Endothelial cell of umbilical vein (primary cell): ENCODE data around the gene TRAPPC10. TPM values are rescaled to one million over a fixed set of nuclear protein-coding genes. Genes with fewer than 3 reads are reported as not detected.

Experiments used
- BruUV-seq: library from RNA; stranded (reverse); fragments of 400-500 nt; replicated peaks from 2 replicates; lab custom pipeline; 2021; lab: Mats Ljungman, UMichigan
- CTCF ChIA-PET: fragments of 300-600, 350-600 bp; sonication (Branson Sonifier 250); formaldehyde crosslinking; loops from one replicate; lab custom pipeline; 2021; ENCODE audit warnings: antibody characterized with exemption, inconsistent platforms; lab: Charles Lee
- POLR2A ChIA-PET: fragments of 300-600, 350-600 bp; sonication (Branson Sonifier 250); formaldehyde crosslinking; loops from one replicate; lab custom pipeline; 2021; ENCODE audit warnings: antibody characterized with exemption, inconsistent platforms; lab: Charles Lee
- DNase-seq: peaks from one replicate; pipeline ENCODE4 v3.0.0-alpha.2; 2011; ENCODE audit warnings: low read depth, low spot score
- FAIRE-seq: peaks from 2 replicates; lab custom pipeline; 2011; peaks lifted over from hg19 to GRCh38; lab: Jason Lieb, UNC
- H2AFZ ChIP-seq: 2 replicates; pipeline ENCODE4 v1.6.0; 2012; ENCODE audit warnings: low read depth, low read length, control low read depth, inconsistent platforms
- H3K27ac ChIP-seq: 2 replicates; pipeline ENCODE4 v1.5.1; 2011; ENCODE audit warnings: low read depth, mild to moderate bottlenecking, control low read depth, low read length, moderate library complexity; ENCODE audit not compliant: insufficient read depth
- H3K27me3 ChIP-seq, 2 experiments: 2 replicates each; pipeline versions ENCODE4 v1.6.0 to v1.6.1; 2011; ENCODE audit warnings: low read length in 2 of 2, mixed read lengths in 1 of 2; ENCODE audit not compliant: control insufficient read depth in 2 of 2, insufficient read depth in 2 of 2
- H3K36me3 ChIP-seq, 2 experiments: 2 replicates in 1 of 2; 3 replicates in 1 of 2; pipeline ENCODE4 v1.5.1; 2011; ENCODE audit warnings: low read length in 2 of 2, mild to moderate bottlenecking in 1 of 2, moderate library complexity in 1 of 2; ENCODE audit not compliant: control insufficient read depth in 2 of 2, insufficient read depth in 2 of 2; ENCODE audit errors: extremely low read depth in 1 of 2
- H3K4me1 ChIP-seq: 3 replicates; pipeline ENCODE4 v1.5.1; 2011; ENCODE audit warnings: mild to moderate bottlenecking, low read length; ENCODE audit not compliant: control insufficient read depth, insufficient read depth; ENCODE audit errors: extremely low read depth
- H3K4me2 ChIP-seq: 2 replicates; pipeline ENCODE4 v1.6.1; 2011; ENCODE audit warnings: low read length, control low read depth, mixed read lengths; ENCODE audit not compliant: insufficient read depth
- H3K4me3 ChIP-seq, 3 experiments: fragments of 200-600 bp in 1 of 3; sonication (generic), shearing (Covaris generic) in 1 of 3; replicated peaks in 1 of 3; 2 replicates each; pipeline ENCODE4 v1.5.1; 2011 to 2016; ENCODE audit warnings: control low read depth in 3 of 3, low read length in 3 of 3, mild to moderate bottlenecking in 2 of 3, inconsistent platforms in 1 of 3, low read depth in 1 of 3, moderate library complexity in 1 of 3; ENCODE audit not compliant: insufficient read depth in 1 of 3
- H3K79me2 ChIP-seq: 2 replicates; pipeline ENCODE4 v1.6.0; 2012; ENCODE audit warnings: low read length, inconsistent platforms; ENCODE audit not compliant: control insufficient read depth, insufficient read depth
- H3K9ac ChIP-seq: replicated peaks from 2 replicates; pipeline ENCODE3; 2011; ENCODE audit warnings: low read length, control low read depth; ENCODE audit not compliant: insufficient read depth; ENCODE audit errors: extremely low read depth
- H3K9me1 ChIP-seq: replicated peaks from 3 replicates; pipeline ENCODE4 v1.6.0; 2011; ENCODE audit warnings: mild to moderate bottlenecking, low read length; ENCODE audit not compliant: control insufficient read depth, insufficient read depth; ENCODE audit errors: extremely low read depth
- H3K9me3 ChIP-seq: replicated peaks from 2 replicates; pipeline ENCODE4 v1.5.1; 2012; ENCODE audit warnings: low read length, inconsistent platforms; ENCODE audit not compliant: control insufficient read depth, insufficient read depth
- H4K20me1 ChIP-seq: replicated peaks from 2 replicates; pipeline ENCODE3; 2011; ENCODE audit warnings: mild to moderate bottlenecking, low read length; ENCODE audit not compliant: control insufficient read depth, insufficient read depth; ENCODE audit errors: extremely low read depth
- EZH2 ChIP-seq: IDR thresholded peaks from 2 replicates; pipeline ENCODE4 v1.6.1; 2012; ENCODE audit warnings: borderline replicate concordance, low read depth, mild to moderate bottlenecking, moderate library complexity, low read length, inconsistent platforms; ENCODE audit not compliant: severe bottlenecking
- FOS ChIP-seq: IDR thresholded peaks from 2 replicates; pipeline ENCODE4 v1.6.1; 2011; ENCODE audit warnings: mild to moderate bottlenecking, low read length, moderate library complexity, borderline replicate concordance; ENCODE audit not compliant: insufficient read depth
- GATA2 ChIP-seq: IDR thresholded peaks from 2 replicates; pipeline ENCODE4 v1.7.0; 2011; ENCODE audit warnings: low read depth, mild to moderate bottlenecking, moderate library complexity, mixed read lengths, low read length; ENCODE audit not compliant: insufficient read length, insufficient read depth
- JUN ChIP-seq: IDR thresholded peaks from 2 replicates; pipeline ENCODE4 v1.6.1; 2011; ENCODE audit warnings: borderline replicate concordance, low read depth; ENCODE audit not compliant: insufficient read length, insufficient read depth
- MYC ChIP-seq: IDR thresholded peaks from one replicate; pipeline ENCODE4 v1.6.1; 2011; ENCODE audit warnings: mild to moderate bottlenecking, low read depth, low read length
- POLR2A ChIP-seq: IDR thresholded peaks from 2 replicates; pipeline ENCODE4 v1.6.1; 2012; ENCODE audit warnings: low read depth, mild to moderate bottlenecking, control low read depth, low read length
- POLR2AphosphoS5 ChIP-seq: IDR thresholded peaks from 2 replicates; pipeline ENCODE4 v1.6.1; 2012; ENCODE audit warnings: low read depth, mild to moderate bottlenecking, control low read depth, low read length, moderate library complexity; ENCODE audit not compliant: insufficient read depth
- dilution Hi-C: fragments of 300-500 bp; cut with MboI; formaldehyde crosslinking; loops from one replicate; pipeline ENCODE4 v1.15.0; 2019; ENCODE audit warnings: low sequenced_read_pairs; ENCODE audit not compliant: extremely low pct_ligation_motif_present
- intact Hi-C: fragments of 100-400 bp; cut with micrococcal nuclease; formaldehyde crosslinking; loops from one replicate; pipeline ENCODE4 v1.10.0; 2022
- polyA plus RNA-seq, 4 experiments: library from polyadenylated mRNA; depleted of rRNA in 3 of 4; stranded (reverse) in 3 of 4; unstranded in 1 of 4; fragments of >200 nt; gene quantifications; 2 replicates each; pipeline versions ENCODE4 v1.2.1 to v1.2.3, GENCODE V29; 2011 to 2012; ENCODE audit warnings: missing spikeins in 1 of 4
- total RNA-seq: library from RNA; stranded (reverse); gene quantifications from 2 replicates; pipeline ENCODE4 v1.2.3, GENCODE V29; 2021
- TF ChIP-seq, protein P1 (sequence below): IDR thresholded peaks from 2 replicates; pipeline ENCODE4 v1.6.1; 2011; ENCODE audit not compliant: insufficient read depth, insufficient read length
- TF ChIP-seq, protein P2 (sequence below), 2 donors: IDR thresholded peaks; 1 replicate in 1 of 2; 2 replicates in 1 of 2; pipeline ENCODE4 v1.5.1; 2011; ENCODE audit warnings: low read length in 2 of 2, mild to moderate bottlenecking in 2 of 2, moderate library complexity in 2 of 2, control low read depth in 1 of 2, inconsistent platforms in 1 of 2, low read depth in 1 of 2; ENCODE audit not compliant: insufficient read depth in 1 of 2; ENCODE audit errors: extremely low read depth in 1 of 2

TRAPPC10 gene
- total and polyA plus RNA-seq, 2 donors (not counting 3 experiments of a cell fraction or from before 2014, with no cell fraction given): 21.5 to 33.6 TPM

DNA sequence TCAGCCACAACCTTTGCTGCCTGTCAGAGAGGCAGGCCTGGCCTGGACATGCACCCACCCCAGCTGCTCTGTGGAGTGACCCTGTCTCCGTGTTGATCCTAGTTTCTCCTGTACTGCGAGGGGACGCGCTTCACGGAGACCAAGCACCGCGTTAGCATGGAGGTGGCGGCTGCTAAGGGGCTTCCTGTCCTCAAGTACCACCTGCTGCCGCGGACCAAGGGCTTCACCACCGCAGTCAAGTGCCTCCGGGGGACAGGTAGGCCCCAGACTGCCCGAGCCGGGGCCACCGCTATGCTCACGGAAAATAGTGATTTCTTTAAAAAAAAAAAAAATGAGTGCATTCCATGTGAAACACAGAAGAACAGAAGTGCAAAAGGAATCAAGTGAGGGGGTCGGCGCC lies 41.6 kb upstream of the TRAPPC10 start:
- ChIA-PET POLR2A (no interaction called here), CTCF (no interaction called here)
- no peak overlapping the region for H3K27ac ChIP-seq
- FAIRE-seq (no peak), DNase-seq (no peak)
- no peak overlapping the region for H3K4me2 ChIP-seq
- H3K9ac ChIP-seq: no peak overlapping the region
- no TSS peak for BruUV-seq
- H3K36me3 ChIP-seq: peaks cover 7 to 35% of the 10 kb centered on the region in 2 experiments
- H3K79me2 ChIP-seq: no peaks in the 10 kb centered on the region
- no peaks in the 10 kb centered on the region for H3K4me1 ChIP-seq
- H3K9me3 ChIP-seq: no peaks in the 10 kb centered on the region
- no peaks in the 10 kb centered on the region for H3K27me3 ChIP-seq
- TF ChIP-seq EZH2 (no peak), POLR2A (no peak), JUN (no peak), FOS (no peak), MYC (no peak), POLR2AphosphoS5 (no peak), GATA2 (no peak)
- TF ChIP-seq, protein P1, sequence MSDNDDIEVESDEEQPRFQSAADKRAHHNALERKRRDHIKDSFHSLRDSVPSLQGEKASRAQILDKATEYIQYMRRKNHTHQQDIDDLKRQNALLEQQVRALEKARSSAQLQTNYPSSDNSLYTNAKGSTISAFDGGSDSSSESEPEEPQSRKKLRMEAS: no peak
- TF ChIP-seq, protein P2, sequence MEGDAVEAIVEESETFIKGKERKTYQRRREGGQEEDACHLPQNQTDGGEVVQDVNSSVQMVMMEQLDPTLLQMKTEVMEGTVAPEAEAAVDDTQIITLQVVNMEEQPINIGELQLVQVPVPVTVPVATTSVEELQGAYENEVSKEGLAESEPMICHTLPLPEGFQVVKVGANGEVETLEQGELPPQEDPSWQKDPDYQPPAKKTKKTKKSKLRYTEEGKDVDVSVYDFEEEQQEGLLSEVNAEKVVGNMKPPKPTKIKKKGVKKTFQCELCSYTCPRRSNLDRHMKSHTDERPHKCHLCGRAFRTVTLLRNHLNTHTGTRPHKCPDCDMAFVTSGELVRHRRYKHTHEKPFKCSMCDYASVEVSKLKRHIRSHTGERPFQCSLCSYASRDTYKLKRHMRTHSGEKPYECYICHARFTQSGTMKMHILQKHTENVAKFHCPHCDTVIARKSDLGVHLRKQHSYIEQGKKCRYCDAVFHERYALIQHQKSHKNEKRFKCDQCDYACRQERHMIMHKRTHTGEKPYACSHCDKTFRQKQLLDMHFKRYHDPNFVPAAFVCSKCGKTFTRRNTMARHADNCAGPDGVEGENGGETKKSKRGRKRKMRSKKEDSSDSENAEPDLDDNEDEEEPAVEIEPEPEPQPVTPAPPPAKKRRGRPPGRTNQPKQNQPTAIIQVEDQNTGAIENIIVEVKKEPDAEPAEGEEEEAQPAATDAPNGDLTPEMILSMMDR (IDR thresholded peaks at IDR 0.05; ENCODE audit: extremely low read depth in 1 of 2, insufficient read depth in 1 of 2, low read depth in 1 of 2, low read length in 2 of 2): no peak
- H3K9me1 ChIP-seq: no peaks in the 10 kb centered on the region
- intact Hi-C loops (no loop called here), dilution Hi-C loops (no loop called here)
- no peaks in the 10 kb centered on the region for H4K20me1 ChIP-seq
- no peak overlapping the region for H3K4me3 ChIP-seq
- no peak overlapping the region for H2AFZ ChIP-seq
